Large intestine (tissue), 3 donors: Measurements from ENCODE around the gene KLF11. TPM values are rescaled to one million over a fixed set of nuclear protein-coding genes. Genes with fewer than 3 reads are reported as not detected.
A peak's percentile ranks its signal among the peaks of the same experiment; 100 is the strongest.

ENCODE experiments used
- DNase-seq, 2 donors: peaks; one replicate each; pipeline versions ENCODE4 v3.0.0 to v3.0.0-alpha.2; 2013
- H3K27ac ChIP-seq: one replicate; pipeline ENCODE4 v1.5.1; 2013; ENCODE audit warnings: low read length
- H3K27me3 ChIP-seq: 2 replicates; pipeline ENCODE4 v1.6.1; 2013; ENCODE audit warnings: low read length; ENCODE audit not compliant: control insufficient read depth, insufficient read depth
- H3K36me3 ChIP-seq: 2 replicates; pipeline ENCODE4 v1.6.1; 2013; ENCODE audit warnings: low read length; ENCODE audit not compliant: control insufficient read depth, insufficient read depth
- H3K4me1 ChIP-seq: one replicate; pipeline ENCODE4 v1.6.1; 2013; ENCODE audit warnings: low read length; ENCODE audit not compliant: control insufficient read depth, insufficient read depth
- H3K4me3 ChIP-seq: one replicate; pipeline ENCODE4 v1.5.1; 2013; ENCODE audit warnings: low read length
- H3K9me3 ChIP-seq: one replicate; pipeline ENCODE4 v1.6.1; 2013; ENCODE audit warnings: mild to moderate bottlenecking, low read depth, low read length, moderate library complexity; ENCODE audit not compliant: control insufficient read depth
- WGBS: methylation state at CpG from one replicate; pipeline ENCODE4 v1.1.5; 2013; ENCODE audit warnings: low lambda C conversion rate; ENCODE audit not compliant: insufficient coverage; 5-methylcytosine and 5-hydroxymethylcytosine counted together
- polyA plus RNA-seq: library from polyadenylated mRNA; unstranded; fragments of 120-200 nt; gene quantifications from one replicate; pipeline ENCODE4 v1.2.1, GENCODE V29; 2013

KLF11 gene
- polyA plus RNA-seq, 1 donor, result 10.6 TPM

- Histone ChIP-seq H3K27me3 (peaks cover 15% of the 10 kb centered on the region), H3K4me3 (no peak overlapping the region), H3K27ac (no peak overlapping the region), H3K4me1 (peaks cover 3% of the 10 kb centered on the region), H3K36me3 (peaks cover 2% of the 10 kb centered on the region), H3K9me3 (peaks cover 5% of the 10 kb centered on the region)
- WGBS, result 72% methylated on average over 5 of the region's 5 CpGs
- DNase-seq, result no peak
Measured at GRCh38 chr2:10002109-10002508, 41.2 kb upstream of the KLF11 start.

DNA sequence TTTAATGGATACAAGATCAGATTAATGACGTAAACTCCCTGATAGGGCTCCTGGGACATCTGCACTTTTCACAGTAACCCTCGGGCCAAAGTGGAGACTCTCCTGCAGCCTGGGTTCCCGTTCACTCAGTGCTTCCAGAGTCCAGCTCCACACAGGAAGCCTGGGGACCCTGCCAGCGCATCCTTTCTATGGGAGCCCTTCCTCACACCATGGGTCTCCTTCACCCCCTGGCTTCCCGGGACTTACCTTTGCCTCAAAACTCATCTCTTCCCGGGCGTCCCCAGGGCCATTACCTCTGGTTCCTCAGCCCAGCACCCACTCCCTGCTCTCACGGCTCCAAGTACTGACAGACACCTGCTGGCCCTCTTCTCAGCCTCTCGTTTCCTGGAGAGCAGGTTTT, 40.7 kb upstream of the KLF11 start:
- WGBS, result 100% methylated on average over 4 of the region's 9 CpGs
- H3K27me3 ChIP-seq, result peaks cover 15% of the 10 kb centered on the region
- peaks cover 5% of the 10 kb centered on the region for H3K9me3 ChIP-seq
- peaks cover 3% of the 10 kb centered on the region for H3K4me1 ChIP-seq
- H3K27ac ChIP-seq, result no peak overlapping the region
- DNase-seq, result no peak
- H3K36me3 ChIP-seq, result peaks cover 2% of the 10 kb centered on the region
- H3K4me3 ChIP-seq, result no peak overlapping the region

- peaks cover 5% of the 10 kb centered on the region for H3K9me3 ChIP-seq
- H3K4me1 ChIP-seq, result peaks cover 3% of the 10 kb centered on the region
- H3K27ac ChIP-seq, result no peak overlapping the region
- no peak for DNase-seq
- peaks cover 2% of the 10 kb centered on the region for H3K36me3 ChIP-seq
- no peak overlapping the region for H3K4me3 ChIP-seq
- H3K27me3 ChIP-seq, result peaks cover 15% of the 10 kb centered on the region
- 90% methylated on average over 2 of the region's 20 CpGs for WGBS
Measured at GRCh38 chr2:10003206-10004125, 39.9 kb upstream of the KLF11 start.

DNA sequence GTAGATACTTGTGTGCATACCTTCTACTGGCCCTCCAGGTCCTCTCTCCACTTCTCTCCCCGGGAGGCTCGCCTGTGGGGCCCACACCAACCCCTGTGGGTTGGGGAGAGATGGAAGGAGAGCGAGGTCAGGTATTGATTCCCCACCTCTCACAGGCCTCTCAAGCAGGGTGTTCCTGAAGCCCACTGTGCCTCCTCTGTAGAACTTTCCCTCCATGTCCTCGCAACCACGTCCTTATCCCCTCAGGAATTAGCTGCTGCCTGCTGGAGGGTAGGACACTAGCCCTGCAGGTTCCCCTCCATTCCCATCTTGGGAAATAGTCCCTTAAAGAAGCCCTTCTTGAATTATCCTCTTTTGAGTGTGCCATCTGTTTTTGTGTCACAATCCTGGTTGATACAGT, 38.9 kb upstream of the KLF11 start:
- DNase-seq, result no peak
- no CpG with 5 or more reads among the region's 5 CpGs for WGBS
- H3K27ac ChIP-seq, result no peak overlapping the region

DNA sequence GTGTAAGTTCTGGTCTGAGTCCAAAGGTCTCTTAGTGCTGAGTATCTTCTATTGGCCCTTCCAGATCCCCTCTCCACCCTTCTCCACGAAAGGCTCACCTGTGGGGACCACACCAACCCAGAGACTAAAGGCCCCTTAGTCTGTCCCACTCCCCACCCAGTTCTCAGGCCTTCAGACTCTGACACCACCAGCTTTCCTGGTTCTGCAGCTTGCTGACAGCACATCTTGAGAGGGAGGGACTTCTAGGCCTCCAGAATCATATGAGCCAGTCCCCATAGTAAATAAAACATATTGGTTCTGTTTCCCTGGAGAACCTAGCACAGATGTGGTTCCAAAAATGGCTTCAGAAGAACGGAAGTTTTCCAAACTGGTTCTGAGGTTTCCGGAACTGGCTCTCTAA, 38.5 kb upstream of the KLF11 start:
- DNase-seq, result no peak
- Histone ChIP-seq H3K9me3 (peaks cover 5% of the 10 kb centered on the region), H3K4me3 (no peak overlapping the region), H3K27me3 (peaks cover 15% of the 10 kb centered on the region), H3K36me3 (no peaks in the 10 kb centered on the region), H3K27ac (no peak overlapping the region), H3K4me1 (peaks cover 3% of the 10 kb centered on the region)
- WGBS, result no CpG with 5 or more reads among the region's 3 CpGs

More for the DNA sequence above, 38.9 kb upstream of the KLF11 start:
- Histone ChIP-seq H3K27me3 (peaks cover 15% of the 10 kb centered on the region), H3K9me3 (peaks cover 5% of the 10 kb centered on the region), H3K36me3 (no peaks in the 10 kb centered on the region), H3K4me3 (no peak overlapping the region), H3K4me1 (peaks cover 3% of the 10 kb centered on the region)

- Histone ChIP-seq H3K4me1 (peaks cover 3% of the 10 kb centered on the region), H3K36me3 (no peaks in the 10 kb centered on the region), H3K9me3 (peaks cover 5% of the 10 kb centered on the region), H3K27me3 (peaks cover 15% of the 10 kb centered on the region), H3K27ac (no peak overlapping the region), H3K4me3 (no peak overlapping the region)
- no peak for DNase-seq
- WGBS, result no CpG with 5 or more reads among the region's 17 CpGs
Measured at GRCh38 chr2:10005461-10006235, 37.7 kb upstream of the KLF11 start.

DNA sequence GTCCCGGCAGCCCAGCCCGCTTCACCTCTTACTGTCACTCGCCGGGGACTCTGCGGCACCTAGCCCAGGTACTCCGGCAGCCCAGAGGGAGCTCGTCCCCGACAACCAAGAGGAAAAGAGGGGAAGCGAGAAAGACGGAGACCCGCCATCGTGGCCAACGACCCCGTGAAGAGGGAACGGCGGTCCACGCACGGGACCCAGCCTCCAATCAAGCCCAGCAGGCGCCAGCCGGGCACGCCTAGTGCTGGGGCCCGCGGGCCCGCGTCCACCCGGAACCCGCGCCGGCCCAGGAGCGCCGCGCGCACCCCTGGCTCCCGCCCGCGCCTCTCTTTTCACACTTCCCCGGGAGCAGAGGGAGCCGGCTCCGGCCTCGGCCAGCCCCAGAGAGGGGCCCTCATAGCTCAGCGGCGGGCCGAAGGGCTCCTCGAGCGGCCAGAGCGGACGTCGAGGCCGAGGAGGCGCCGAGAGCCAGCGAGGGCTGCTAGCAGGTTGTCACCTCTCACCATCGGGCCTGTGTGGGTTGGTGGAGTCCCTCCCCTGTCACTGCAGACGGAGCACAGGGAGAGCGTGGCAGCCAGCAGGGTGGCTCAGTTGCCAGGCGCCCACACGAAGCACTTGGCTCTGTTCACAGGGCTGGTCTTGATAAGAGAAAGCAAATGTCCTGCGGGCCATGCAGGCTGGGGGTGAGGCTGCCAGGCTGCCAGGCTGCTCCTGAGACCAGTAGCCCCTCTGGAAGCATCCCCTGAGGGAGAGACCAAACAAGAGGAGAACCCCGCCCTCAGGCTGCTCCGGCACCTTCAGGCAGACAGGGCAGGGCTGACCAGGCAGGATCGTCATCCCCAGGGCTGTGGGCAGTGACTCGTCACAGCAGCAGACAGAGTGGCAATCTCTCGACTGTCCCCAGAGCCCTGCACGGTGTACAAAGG, 36.9 kb upstream of the KLF11 start:
- Histone ChIP-seq H3K9me3 (peaks cover 8% of the 10 kb centered on the region), H3K36me3 (no peaks in the 10 kb centered on the region), H3K4me3 (no peak overlapping the region), H3K4me1 (peaks cover 3% of the 10 kb centered on the region), H3K27ac (no peak overlapping the region), H3K27me3 (peaks cover 15% of the 10 kb centered on the region)
- WGBS, result no CpG with 5 or more reads among the region's 64 CpGs
- DNase-seq, result peak in 1 of 2 donors; percentile 34

DNA sequence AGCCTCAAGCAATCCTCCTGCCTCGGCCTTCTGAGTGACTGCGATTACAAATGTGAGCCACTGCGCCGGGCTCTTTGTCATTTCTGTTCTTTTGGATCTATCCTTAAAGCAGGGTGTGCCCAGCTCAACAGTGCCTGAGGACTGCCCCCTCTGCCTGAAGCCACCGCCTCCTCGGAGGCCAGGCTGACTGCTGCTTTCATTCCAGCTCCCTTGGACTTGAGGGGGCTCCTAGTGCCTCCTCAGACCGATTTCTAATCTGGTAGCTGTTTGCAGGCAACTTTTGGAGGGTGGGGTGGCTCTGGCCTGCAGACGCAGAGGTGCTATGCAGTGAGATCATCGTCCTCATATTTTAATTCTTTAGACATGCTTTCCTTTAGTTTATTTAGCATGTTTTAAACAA, 35.9 kb upstream of the KLF11 start:
- peaks cover 13% of the 10 kb centered on the region for H3K9me3 ChIP-seq
- 70% methylated on average over 2 of the region's 9 CpGs for WGBS
- H3K27ac ChIP-seq, result no peak overlapping the region
- peaks cover 15% of the 10 kb centered on the region for H3K27me3 ChIP-seq
- H3K4me1 ChIP-seq, result peaks cover 3% of the 10 kb centered on the region
- no peak overlapping the region for H3K4me3 ChIP-seq
- DNase-seq, result no peak
- H3K36me3 ChIP-seq, result no peaks in the 10 kb centered on the region

GRCh38 chr2:10007921-10008808, 35.2 kb upstream of the KLF11 start:
- peaks cover 17% of the 10 kb centered on the region for H3K9me3 ChIP-seq
- H3K27me3 ChIP-seq, result peaks cover 15% of the 10 kb centered on the region
- WGBS, result 100% methylated on average over 1 of the region's 22 CpGs
- H3K27ac ChIP-seq, result no peak overlapping the region
- no peak for DNase-seq
- no peak overlapping the region for H3K4me3 ChIP-seq
- peaks cover 3% of the 10 kb centered on the region for H3K4me1 ChIP-seq
- H3K36me3 ChIP-seq, result no peaks in the 10 kb centered on the region
